PC-3 (cell line): Measurements from ENCODE around the gene SMIM28. TPM values are rescaled to one million over a fixed set of nuclear protein-coding genes. Genes with fewer than 3 reads are reported as not detected.
"Not testable (repeated sequence)": the region's sequence is repeated elsewhere in the genome, so short reads cannot be mapped to it uniquely, and the experiment has no call there.

ENCODE experiments used
- ATAC-seq: fragments of 200-7000 bp; cut with Tn5 transposase; 2 replicates; pipeline ENCODE4 v1.9.1; 2020; ENCODE audit warnings: mild to moderate bottlenecking, moderate library complexity
- BruUV-seq: library from RNA; stranded (reverse); fragments of 400-500 nt; replicated peaks from 2 replicates; lab custom pipeline; 2021; lab: Mats Ljungman, UMichigan
- CTCF ChIA-PET: fragments of 300-600 bp; sonication (Branson Sonifier 250); formaldehyde crosslinking; loops from one replicate; lab custom pipeline; 2022; ENCODE audit warnings: antibody characterized with exemption; lab: Charles Lee
- POLR2A ChIA-PET: fragments of 300-600 bp; sonication (Branson Sonifier 250); formaldehyde crosslinking; loops from one replicate; lab custom pipeline; 2022; ENCODE audit warnings: antibody characterized with exemption; ENCODE audit not compliant: unreplicated experiment; lab: Charles Lee
- DNase-seq: peaks from one replicate; pipeline ENCODE4 v3.0.0-alpha.2; 2015
- H2AFZ ChIP-seq: fragments of 300-600 bp; sonication (generic); 2 replicates; pipeline ENCODE4 v1.6.0; 2016; ENCODE audit warnings: antibody characterized with exemption, low read length
- H3F3A ChIP-seq: fragments of 300-600 bp; sonication (generic); one replicate; pipeline ENCODE4 v1.6.0; 2017; ENCODE audit warnings: antibody characterized with exemption, low read length, control low read depth, mild to moderate bottlenecking; ENCODE audit not compliant: unreplicated experiment
- H3K27ac ChIP-seq: fragments of 300-600 bp; sonication (generic); 2 replicates; pipeline ENCODE4 v1.5.1; 2016; ENCODE audit warnings: mild to moderate bottlenecking, low read length
- H3K27me3 ChIP-seq: fragments of 300-600 bp; sonication (generic); 2 replicates; pipeline ENCODE4 v1.6.1; 2016; ENCODE audit warnings: low read length, mixed read lengths
- H3K36me3 ChIP-seq: fragments of 300-600 bp; sonication (generic); 2 replicates; pipeline ENCODE4 v1.6.1; 2016; ENCODE audit warnings: low read depth, mixed run types, low read length, mixed read lengths
- H3K4me1 ChIP-seq: fragments of 300-600 bp; sonication (generic); 2 replicates; pipeline ENCODE4 v1.5.1; 2016; ENCODE audit warnings: low read length; ENCODE audit not compliant: insufficient read depth
- H3K4me2 ChIP-seq: fragments of 300-600 bp; sonication (generic); 2 replicates; pipeline ENCODE4 v1.6.0; 2016; ENCODE audit warnings: low read length
- H3K4me3 ChIP-seq: fragments of 300-600 bp; sonication (generic); 2 replicates; pipeline ENCODE4 v1.5.1; 2016; ENCODE audit warnings: mild to moderate bottlenecking, low read length, mixed read lengths
- H3K79me2 ChIP-seq: fragments of 300-600 bp; sonication (generic); 2 replicates; pipeline ENCODE4 v1.6.1; 2017; ENCODE audit warnings: low read length, mixed read lengths
- H3K9ac ChIP-seq: fragments of 300-600 bp; sonication (generic); 2 replicates; pipeline ENCODE4 v1.6.0; 2016; ENCODE audit warnings: mild to moderate bottlenecking, low read length
- H3K9me2 ChIP-seq: fragments of 300-600 bp; sonication (generic); replicated peaks from 2 replicates; pipeline ENCODE4 v1.6.1; 2016; ENCODE audit warnings: mixed run types, low read length, mixed read lengths
- H3K9me3 ChIP-seq: fragments of 300-600 bp; sonication (generic); 2 replicates; pipeline ENCODE4 v1.6.1; 2016; ENCODE audit warnings: low read length, mixed read lengths
- H4K20me1 ChIP-seq: fragments of 300-600 bp; sonication (generic); 2 replicates; pipeline ENCODE4 v1.6.1; 2016; ENCODE audit warnings: low read length, mixed read lengths
- CTCF ChIP-seq: fragments of 300-600 bp; sonication (generic); conservative IDR thresholded peaks from 2 replicates; pipeline ENCODE4 v1.5.1; 2017; ENCODE audit warnings: antibody characterized with exemption, low read depth, mild to moderate bottlenecking, low read length
- EZH2 ChIP-seq: fragments of 300-600 bp; sonication (generic); IDR thresholded peaks from one replicate; pipeline ENCODE4 v1.6.1; 2017; ENCODE audit warnings: antibody characterized with exemption, mild to moderate bottlenecking, low read length; ENCODE audit not compliant: unreplicated experiment
- EZH2phosphoT487 ChIP-seq: fragments of 300-600 bp; sonication (generic); IDR thresholded peaks from 2 replicates; pipeline ENCODE4 v1.6.1; 2018; ENCODE audit warnings: mild to moderate bottlenecking, antibody characterized with exemption, low read length, borderline replicate concordance
- intact Hi-C: fragments of 100-400 bp; cut with micrococcal nuclease; formaldehyde crosslinking; loops from 2 replicates; pipeline ENCODE4 v1.9.0; 2023
- total RNA-seq: library from RNA; depleted of rRNA; stranded (reverse); fragments of >200 nt; gene quantifications from 2 replicates; pipeline ENCODE4 v1.2.3, GENCODE V29; 2014

The SMIM28 gene
- total RNA-seq, 1 experiment from 2014 or later, result not detected

- no peaks in the 10 kb centered on the region for H4K20me1 ChIP-seq
- H3K36me3 ChIP-seq, result no peaks in the 10 kb centered on the region
- no peaks in the 10 kb centered on the region for H3K27me3 ChIP-seq
- H3K27ac ChIP-seq, result no peak overlapping the region
- POLR2A ChIA-PET, result no interaction called here
- 0 out of 2 replicates have a peak, but pooled peaks cover 2% of the 10 kb centered on the region for H3K9me2 ChIP-seq
- no peak for ATAC-seq
- no peaks in the 10 kb centered on the region for H3K79me2 ChIP-seq
- intact Hi-C loops, result no loop called here
- no peak for DNase-seq
- TF ChIP-seq EZH2phosphoT487 (no peak), CTCF (no peak), EZH2 (no peak)
- no peak overlapping the region for H2AFZ ChIP-seq
- H3K4me1 ChIP-seq, result peaks cover 4% of the 10 kb centered on the region; the same call in 1 of the 2 replicates
- H3F3A ChIP-seq, result no peaks in the 10 kb centered on the region
- CTCF ChIA-PET, result interaction anchor here (0.6 kb wide), 1 partner anchor 232 kb away, joined by 3 read pairs; no protein-coding TSS in a partner anchor
- no peak overlapping the region for H3K9ac ChIP-seq
- no peaks in the 10 kb centered on the region for H3K9me3 ChIP-seq
- no TSS peak for BruUV-seq
- H3K4me2 ChIP-seq, result no peak overlapping the region
- no peak overlapping the region for H3K4me3 ChIP-seq
These were observed 29.8 kb upstream of the SMIM28 start for GRCh38 chr6:138347864-138348263.

GRCh38 chr6:138349891-138350290 lies 27.8 kb upstream of the SMIM28 start:
- no peaks in the 10 kb centered on the region for H3K27me3 ChIP-seq
- no peak overlapping the region for H3K4me3 ChIP-seq
- ChIA-PET CTCF (no interaction called here), POLR2A (interaction anchor here (0.6 kb wide), 1 partner anchor 1027 kb away, joined by 3 read pairs; no protein-coding TSS in a partner anchor)
- intact Hi-C loops, result no loop called here
- BruUV-seq, result no TSS peak
- 0 out of 2 replicates have a peak, but pooled peaks cover 2% of the 10 kb centered on the region for H3K9me2 ChIP-seq
- no peak for TF ChIP-seq EZH2phosphoT487
- TF ChIP-seq EZH2, result no peak
- no peak for TF ChIP-seq CTCF
- H3K27ac ChIP-seq, result no peak overlapping the region
- no peaks in the 10 kb centered on the region for H4K20me1 ChIP-seq
- no peaks in the 10 kb centered on the region for H3K9me3 ChIP-seq
- no peak overlapping the region for H2AFZ ChIP-seq
- no peak overlapping the region for H3K4me2 ChIP-seq
- DNase-seq (no peak), ATAC-seq (no peak)
- H3K4me1 ChIP-seq, result peaks cover 4% of the 10 kb centered on the region; the same call in 1 of the 2 replicates
- no peak overlapping the region for H3K9ac ChIP-seq
- H3F3A ChIP-seq, result no peaks in the 10 kb centered on the region
- no peaks in the 10 kb centered on the region for H3K79me2 ChIP-seq
- no peaks in the 10 kb centered on the region for H3K36me3 ChIP-seq

DNA sequence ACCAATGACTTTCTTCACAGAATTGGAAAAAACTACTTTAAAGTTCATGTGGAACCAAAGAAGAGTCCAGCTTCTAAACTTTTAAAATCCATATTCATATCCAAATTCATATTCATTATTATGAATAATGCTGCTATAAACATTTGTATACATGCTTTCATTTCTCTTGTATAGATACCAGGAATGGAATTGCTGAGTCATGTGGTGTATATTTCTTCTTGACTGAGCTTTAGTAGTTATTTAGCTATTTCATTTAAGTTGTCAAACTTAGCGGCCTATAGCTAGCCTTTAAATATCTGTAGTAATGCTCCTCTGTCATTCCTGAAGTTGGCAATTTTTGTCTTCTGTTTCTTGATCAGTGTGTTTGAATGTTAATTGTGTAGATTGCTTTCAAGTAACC lies 19.8 kb upstream of the SMIM28 start:
- intact Hi-C loops, result no loop called here
- POLR2A ChIA-PET, result no interaction called here

GRCh38 chr6:138368684-138369083 lies 9.0 kb upstream of the SMIM28 start:
- H3K36me3 ChIP-seq, BruUV-seq, DNase-seq, ATAC-seq, H3K79me2 ChIP-seq, H4K20me1 ChIP-seq, POLR2A ChIA-PET, H3K4me2 ChIP-seq, CTCF ChIA-PET, H3K9ac ChIP-seq, H2AFZ ChIP-seq, H3K9me3 ChIP-seq, H3K27ac ChIP-seq, H3F3A ChIP-seq, H3K4me3 ChIP-seq, H3K27me3 ChIP-seq, H3K9me2 ChIP-seq, intact Hi-C loops: not testable (repeated sequence)
- H3K4me1 ChIP-seq, result peaks cover 13% of the 10 kb centered on the region

More for the DNA sequence above, 19.8 kb upstream of the SMIM28 start:
- no peak for TF ChIP-seq EZH2
- no peak for TF ChIP-seq EZH2phosphoT487
- CTCF ChIA-PET, result no interaction called here
- Histone ChIP-seq H3K36me3 (no peaks in the 10 kb centered on the region), H3K4me2 (no peak overlapping the region), H3F3A (no peaks in the 10 kb centered on the region), H2AFZ (no peak overlapping the region), H3K27me3 (no peaks in the 10 kb centered on the region), H4K20me1 (no peaks in the 10 kb centered on the region), H3K4me3 (no peak overlapping the region), H3K4me1 (no peaks in the 10 kb centered on the region), H3K9me3 (no peaks in the 10 kb centered on the region), H3K27ac (no peak overlapping the region), H3K9me2 (no peaks in the 10 kb centered on the region), H3K79me2 (no peaks in the 10 kb centered on the region), H3K9ac (no peak overlapping the region)
- no peak for DNase-seq
- no peak for ATAC-seq
- no TSS peak for BruUV-seq
